Measurements from ENCODE around the gene DAAM2. TPM values are rescaled to one million over a fixed set of nuclear protein-coding genes. Genes with fewer than 3 reads are reported as not detected.

DAAM2 gene
- total and polyA plus RNA-seq, 2 of the 8 experiments (the other 6 are each of a cell fraction or from before 2014, with no cell fraction given): 1.5 to 2.9 TPM

- Histone ChIP-seq H4K5ac (ENCODE audit: insufficient read length, low read depth, low read length) (no peak overlapping the region), H2BK12ac (ENCODE audit: low read depth, low read length) (no peak overlapping the region), H3K9ac (replicated peaks in 1 of 4; ENCODE audit: extremely low read depth in 1 of 4, low read depth in 3 of 4, low read length in 3 of 4) (no peak overlapping the region), H3K4me1 (replicated peaks in 1 of 4; ENCODE audit: control insufficient read depth in 3 of 4, insufficient read depth in 4 of 4, low read length in 3 of 4) (peaks cover 5 to 18% (median 9%) of the 10 kb centered on the region in 4 experiments), H3K36me3 (ENCODE audit: control insufficient read depth in 2 of 4, insufficient read depth in 4 of 4, low read length in 3 of 4) (no peaks in the 10 kb centered on the region), H2BK15ac (ENCODE audit: low read length) (no peak overlapping the region), H2AK5ac (ENCODE audit: low read depth, low read length) (no peak overlapping the region), H3K27ac (ENCODE audit: low read depth, low read length) (no peak overlapping the region), H4K20me1 (replicated peaks in 1 of 2; ENCODE audit: control insufficient read depth in 1 of 2, insufficient read depth in 2 of 2, low read length in 2 of 2) (no peaks in the 10 kb centered on the region), H2BK20ac (ENCODE audit: low read length) (no peak overlapping the region), H4K8ac (ENCODE audit: extremely low read depth, insufficient read depth, low read length) (no peak overlapping the region), H4K91ac (replicated peaks; ENCODE audit: insufficient read length, low read length) (no peak overlapping the region), H3K14ac (ENCODE audit: insufficient read length) (no peak overlapping the region), H3K56ac (replicated peaks; ENCODE audit: insufficient read length, low read depth, low read length) (no peak overlapping the region), H3K27me3 (replicated peaks in 1 of 4; ENCODE audit: control insufficient read depth in 3 of 4, extremely low read depth in 1 of 4, insufficient read depth in 3 of 4, low read length in 3 of 4) (no peaks in the 10 kb centered on the region; a peak in 1 of 7 replicates), H3K79me1 (ENCODE audit: low read depth, low read length) (no peaks in the 10 kb centered on the region), H3K4me2 (ENCODE audit: insufficient read depth in 1 of 2, low read depth in 2 of 2, low read length in 2 of 2) (no peak overlapping the region), H3K9me3 (ENCODE audit: insufficient read depth in 2 of 2, low read depth in 1 of 2, low read length in 1 of 2) (no peaks in the 10 kb centered on the region), H2AFZ (ENCODE audit: low read length) (no peak overlapping the region), H3K23me2 (ENCODE audit: low read depth, low read length) (no peaks in the 10 kb centered on the region), H2BK5ac (ENCODE audit: low read depth, low read length) (no peak overlapping the region), H2BK120ac (replicated peaks; ENCODE audit: low read depth, low read length) (no peak overlapping the region), H3K79me2 (ENCODE audit: control insufficient read depth in 1 of 2, insufficient read depth in 2 of 2, low read length in 2 of 2) (no peaks in the 10 kb centered on the region), H3K4ac (replicated peaks; ENCODE audit: insufficient read length, low read depth, low read length) (no peak overlapping the region), H3K18ac (ENCODE audit: extremely low read depth, low read length) (no peak overlapping the region), H3K4me3 (ENCODE audit: extremely low read depth in 1 of 4, insufficient read depth in 2 of 4, low read depth in 3 of 4, low read length in 4 of 4) (no peak overlapping the region), H3K23ac (ENCODE audit: insufficient read length) (no peak overlapping the region)
- DNase-seq (ENCODE audit: low read depth in 1 of 2, low spot score in 2 of 2): no peak
- ChIA-PET POLR2A (ENCODE audit: partially characterized antibody) (no interaction called here), CTCF (ENCODE audit: partially characterized antibody) (no interaction called here)
- no peak for FAIRE-seq
- 92% methylated on average over 1 of the region's 1 CpG; no CpG with 5 or more reads in 1 of the 2 experiments for WGBS, 2 experiments (ENCODE audit: extremely low coverage in 1 of 2, insufficient coverage in 1 of 2, insufficient read length in 1 of 2, insufficient replicate concordance in 2 of 2, low coverage in 1 of 2, low lambda C conversion rate in 2 of 2, missing lambda C conversion rate in 1 of 2)
- no peak for TF ChIP-seq CHD7 (IDR thresholded peaks at IDR 0.05; ENCODE audit: insufficient replicate concordance, low read length)
Observed at GRCh38 chr6:39951716-39952115, 159.5 kb downstream of the DAAM2 start.
